Fibroblast of skin of left quadriceps (primary cell): ENCODE data around the gene RHOBTB3.

Experiments
- DNase-seq, 2 experiments: peaks; one replicate each; pipeline ENCODE4 v3.0.0-alpha.2; 2013; ENCODE audit warnings: low read depth in 2 of 2

The RHOBTB3 gene

DNA sequence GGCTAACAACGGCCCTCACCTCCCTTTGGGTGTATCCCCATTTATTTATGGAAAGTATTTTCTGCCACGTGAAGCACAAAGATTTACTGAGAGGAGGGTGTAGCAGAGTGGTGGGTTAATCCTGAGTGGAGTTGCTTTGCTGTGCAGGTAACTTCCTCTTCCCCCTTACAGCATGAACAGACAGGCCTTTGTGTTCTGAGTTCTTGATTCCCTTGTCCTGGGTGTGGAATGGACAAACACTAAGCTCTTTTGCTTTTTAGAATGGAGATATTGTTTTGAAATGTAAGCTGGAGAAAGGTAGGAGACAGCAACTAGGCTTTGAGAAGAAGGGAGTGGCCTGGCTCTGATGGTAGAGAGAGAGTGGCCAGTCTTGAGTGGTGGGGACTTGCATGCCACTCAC lies 108.5 kb downstream of the RHOBTB3 start:
- DNase-seq, result no peak

DNA sequence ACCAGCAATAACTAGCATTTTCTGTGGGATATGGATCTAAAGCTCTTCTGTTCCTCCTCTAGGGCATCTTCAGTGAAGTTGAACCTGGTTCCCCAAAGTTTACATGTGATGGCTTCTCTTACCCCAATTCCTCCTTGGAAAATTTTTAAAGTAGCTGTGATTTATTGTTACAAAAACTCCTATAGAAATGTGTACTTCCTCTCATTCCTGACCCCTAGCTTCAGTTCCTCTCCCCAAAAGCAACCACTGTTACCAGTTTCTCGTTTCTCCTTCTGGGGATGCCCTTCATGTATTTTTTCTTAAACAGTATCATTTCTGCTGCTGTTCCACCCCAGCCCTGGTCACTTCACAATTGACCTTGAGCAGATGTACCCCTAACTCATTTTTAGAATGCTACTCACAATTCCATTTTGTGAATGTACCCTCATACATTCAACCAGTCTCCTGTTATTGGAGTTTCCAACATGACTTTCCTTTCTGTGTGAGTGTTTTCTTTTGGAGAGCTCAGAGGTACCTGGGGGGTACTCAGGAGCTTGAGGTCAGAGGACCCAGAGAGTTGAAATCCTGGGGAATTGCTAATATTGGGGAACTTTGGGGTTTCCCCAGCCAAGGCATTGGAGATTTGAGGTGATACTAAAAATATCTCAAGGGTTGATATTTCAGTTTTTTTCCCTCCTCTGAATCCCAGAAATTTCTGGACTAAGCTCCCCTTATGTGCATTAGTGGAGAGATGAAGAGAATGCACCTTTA lies 110.0 kb downstream of the RHOBTB3 start:
- DNase-seq, result no peak

DNA sequence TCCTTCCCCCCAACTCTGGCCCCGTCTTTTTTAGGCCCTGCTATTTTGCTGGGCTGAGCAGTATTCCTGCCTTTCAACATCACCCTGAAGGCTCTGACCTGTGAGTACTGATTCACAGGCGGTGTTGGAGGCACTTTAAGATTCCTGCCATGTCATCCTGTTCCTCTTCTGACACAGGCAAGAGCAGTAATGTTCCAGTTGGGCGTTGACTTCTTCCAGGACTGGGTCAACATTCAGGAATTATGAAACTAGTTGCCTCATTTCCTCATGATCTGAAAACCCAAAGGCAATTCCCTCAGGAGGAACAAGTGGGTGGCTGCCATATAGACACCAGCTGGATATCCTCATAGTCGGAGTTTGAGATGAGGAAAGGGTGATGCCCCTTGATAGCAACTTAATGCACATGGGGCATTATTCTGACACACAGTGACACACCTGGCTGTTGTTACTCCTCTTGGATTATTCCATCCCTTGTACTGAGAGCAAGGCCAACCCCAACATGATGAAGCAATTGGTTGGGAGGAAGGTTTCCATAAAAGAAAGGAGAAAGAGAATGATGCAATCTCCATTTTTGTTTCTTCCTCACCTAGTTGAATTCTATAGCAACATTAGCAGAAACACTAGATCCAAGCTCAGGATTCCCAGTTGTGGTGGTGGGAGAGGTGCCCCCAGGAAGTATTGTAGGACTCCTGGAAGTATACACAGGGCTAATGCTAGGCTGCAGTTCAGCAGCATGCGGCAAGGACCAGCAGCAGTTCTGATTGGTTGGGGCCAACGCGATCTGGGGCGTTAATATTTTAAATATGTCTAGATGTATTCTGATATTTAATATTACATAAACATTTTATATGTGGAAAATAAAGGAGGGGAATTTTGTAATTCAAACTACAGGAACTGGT lies 111.0 kb downstream of the RHOBTB3 start:
- no peak for DNase-seq

GRCh38 chr5:95842854-95843544 lies 111.9 kb downstream of the RHOBTB3 start:
- no peak for DNase-seq

DNA sequence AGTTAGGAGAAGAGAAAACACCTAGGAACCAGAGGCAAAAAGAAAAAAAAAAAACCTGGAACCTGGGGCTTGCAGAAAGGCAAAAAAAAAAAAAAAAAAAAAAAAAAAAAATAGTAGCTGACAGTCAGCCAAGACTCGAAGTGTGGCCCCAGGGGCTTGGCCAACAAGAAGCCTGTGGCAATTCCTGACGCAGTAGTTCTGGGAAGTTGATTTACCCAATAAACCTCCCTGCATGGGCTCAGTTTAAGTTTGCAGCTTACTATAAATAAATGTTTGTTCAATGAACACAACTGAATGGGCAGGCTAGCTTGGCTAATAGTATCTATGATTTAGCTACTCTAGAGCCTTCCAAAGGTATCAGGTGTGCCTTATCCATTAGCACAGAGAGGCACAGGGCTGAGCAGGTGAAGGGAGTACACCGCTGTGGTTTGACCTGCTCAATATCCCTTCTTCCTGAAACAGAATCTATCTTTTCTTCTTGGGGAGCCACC lies 112.6 kb downstream of the RHOBTB3 start:
- DNase-seq, result no peak

- no peak for DNase-seq
Measured at GRCh38 chr5:95845391-95845790, 114.3 kb downstream of the RHOBTB3 start.
